Choroid plexus epithelial cell (primary cell): ENCODE measurements around the gene KLK11.
"Not testable (repeated sequence)": the region's sequence is repeated elsewhere in the genome, so short reads cannot be mapped to it uniquely, and the experiment has no call there.

Experiments used
- DNase-seq: peaks from one replicate; pipeline ENCODE4 v3.0.0-alpha.2; 2010; ENCODE audit warnings: low read depth
- H3K4me3 ChIP-seq: 2 replicates; pipeline ENCODE4 v1.5.1; 2011; ENCODE audit warnings: low read depth, mild to moderate bottlenecking, control low read depth, low read length, moderate library complexity
- CTCF ChIP-seq: conservative IDR thresholded peaks from 2 replicates; pipeline ENCODE4 v1.5.1; 2011; ENCODE audit warnings: low read depth, mild to moderate bottlenecking, control low read depth, inconsistent platforms, low read length, moderate library complexity

Gene KLK11

GRCh38 chr19:51000981-51001380 lies 25.4 kb downstream of the KLK11 start:
- H3K4me3 ChIP-seq: no peak overlapping the region
- no peak for DNase-seq
- TF ChIP-seq CTCF: no peak

GRCh38 chr19:51000426-51000825 lies 26.0 kb downstream of the KLK11 start:
- TF ChIP-seq CTCF: no peak
- DNase-seq: no peak
- no peak overlapping the region for H3K4me3 ChIP-seq

- DNase-seq: no peak
- no peak for TF ChIP-seq CTCF
- no peak overlapping the region for H3K4me3 ChIP-seq
Observed at GRCh38 chr19:50998686-50999085, 27.7 kb downstream of the KLK11 start.

DNA sequence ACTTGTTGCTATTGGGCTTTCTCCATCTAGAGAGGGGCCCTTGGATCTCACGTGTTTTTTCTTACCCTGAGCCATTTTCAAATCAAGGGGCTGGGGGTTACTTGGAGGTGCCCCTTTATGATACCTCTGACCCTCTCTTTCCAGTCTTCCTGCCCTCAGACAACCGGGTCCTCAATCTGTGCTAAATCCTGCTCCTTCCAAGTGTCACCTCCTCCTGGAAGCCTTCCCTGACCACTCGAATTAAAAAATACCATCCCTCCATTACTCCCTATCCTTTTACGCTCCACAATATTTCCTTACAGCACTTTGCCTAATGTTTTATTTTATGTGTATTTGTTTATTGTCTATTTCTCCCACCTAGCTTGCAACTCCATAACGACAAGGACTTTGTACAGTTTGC lies 28.4 kb downstream of the KLK11 start:
- TF ChIP-seq CTCF: no peak
- no peak overlapping the region for H3K4me3 ChIP-seq
- DNase-seq: no peak

DNA sequence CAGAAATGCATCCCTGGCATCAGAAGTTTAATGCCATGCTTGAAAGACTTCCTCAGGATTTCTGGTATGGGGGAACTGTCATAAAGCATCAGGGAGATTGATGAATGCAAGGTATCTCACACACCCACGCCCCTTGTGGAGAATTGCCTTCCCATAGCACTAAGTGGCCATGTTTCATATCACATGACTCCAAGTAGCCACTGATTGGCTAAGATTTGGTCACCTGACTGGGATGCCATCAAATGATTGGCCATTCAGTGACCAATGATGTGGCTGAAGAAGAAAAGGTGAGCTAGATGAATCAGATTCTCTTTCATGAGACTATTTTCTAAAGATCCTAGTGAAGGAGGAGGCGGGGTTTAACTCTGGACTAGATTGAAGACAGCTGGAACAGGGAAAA lies 32.3 kb downstream of the KLK11 start:
- no peak for TF ChIP-seq CTCF
- H3K4me3 ChIP-seq: no peak overlapping the region
- no peak for DNase-seq

GRCh38 chr19:50992666-50993035 lies 33.8 kb downstream of the KLK11 start:
- no peak for DNase-seq
- no peak overlapping the region for H3K4me3 ChIP-seq
- no peak for TF ChIP-seq CTCF

- not testable (repeated sequence) for H3K4me3 ChIP-seq, DNase-seq
Observed at GRCh38 chr19:50984416-50984815, 42.0 kb downstream of the KLK11 start.
